Hematopoietic multipotent progenitor cell treated with erythropoietin and hydrocortisone succinate and interleukin-3 and kit ligand, for 4 days (in vitro differentiated cells): ENCODE measurements around the gene TMEM239.
A peak's percentile ranks its signal among the peaks of the same experiment; 100 is the strongest.
"Not testable (repeated sequence)": the region's sequence is repeated elsewhere in the genome, so short reads cannot be mapped to it uniquely, and the experiment has no call there.

Source experiments
- DNase-seq: peaks from one replicate; pipeline ENCODE4 v3.0.0-alpha.2; 2015

The TMEM239 gene

GRCh38 chr20:2799688-2800520 is 16.3 kb upstream of the TMEM239 start:
- DNase-seq, result peak; percentile 55

- peak; percentile 96 for DNase-seq
These were observed 15.5 kb upstream of the TMEM239 start, which contains the start of gene CPXM1 for GRCh38 chr20:2800521-2801285. TSS of gene CPXM1 (minus strand) at chr20:2800627. CDS start at chr20:2800572, 55 bp downstream.

GRCh38 chr20:2801286-2801728 is 14.9 kb upstream of the TMEM239 start:
- DNase-seq, result peak; percentile 60

GRCh38 chr20:2804041-2804828 is 11.9 kb upstream of the TMEM239 start:
- peak; percentile 31 for DNase-seq

- peak; percentile 66 for DNase-seq
These were observed 11.1 kb upstream of the TMEM239 start for GRCh38 chr20:2804852-2805688.

GRCh38 chr20:2805689-2806350 is 10.3 kb upstream of the TMEM239 start:
- DNase-seq, result no peak

- no peak for DNase-seq
These were observed 9.8 kb upstream of the TMEM239 start for GRCh38 chr20:2806351-2806701.

GRCh38 chr20:2807019-2807418 is 9.1 kb upstream of the TMEM239 start:
- DNase-seq, result no peak

GRCh38 chr20:2807929-2808328 is 8.2 kb upstream of the TMEM239 start:
- DNase-seq, result not testable (repeated sequence)

GRCh38 chr20:2809690-2810089 is 6.5 kb upstream of the TMEM239 start:
- no peak for DNase-seq

GRCh38 chr20:2812189-2812588 is 4.0 kb upstream of the TMEM239 start:
- no peak for DNase-seq

GRCh38 chr20:2814076-2814475 is 2.1 kb upstream of the TMEM239 start:
- no peak for DNase-seq

GRCh38 chr20:2814587-2815051 is 1.5 kb upstream of the TMEM239 start, which contains the start of gene C20orf141:
TSS of gene C20orf141 (plus strand) at chr20:2814987. CDS start at chr20:2815185, 198 bp downstream.
- peak; percentile 85 for DNase-seq

- no peak for DNase-seq
These were observed 793 bp upstream of the TMEM239 start for GRCh38 chr20:2815242-2815900.

- DNase-seq, result no peak
These were observed 598 bp downstream of the TMEM239 start for GRCh38 chr20:2816583-2817340.

- DNase-seq, result no peak
These were observed 1.2 kb downstream of the TMEM239 start for GRCh38 chr20:2817341-2817726.

- no peak for DNase-seq
These were observed 1.9 kb downstream of the TMEM239 start for GRCh38 chr20:2817891-2818595.

- DNase-seq, result no peak
These were observed 4.1 kb downstream of the TMEM239 start for GRCh38 chr20:2820084-2820895.
